NT2/D1 (cell line): ENCODE results near the gene DALRD3.

Experiments
- DNase-seq: peaks from one replicate; pipeline ENCODE4 v3.0.0-alpha.2; 2011; ENCODE audit warnings: low read depth, low spot score
- H3K27me3 ChIP-seq: 2 replicates; pipeline ENCODE4 v1.6.0; 2011; ENCODE audit warnings: mild to moderate bottlenecking; ENCODE audit not compliant: insufficient read length, insufficient read depth
- H3K36me3 ChIP-seq: 2 replicates; pipeline ENCODE4 v1.6.1; 2011; ENCODE audit warnings: mild to moderate bottlenecking, low read length, mixed read lengths; ENCODE audit not compliant: insufficient read depth, insufficient read length
- H3K4me1 ChIP-seq: 2 replicates; pipeline ENCODE4 v1.5.1; 2011; ENCODE audit not compliant: insufficient read depth, insufficient read length
- H3K4me3 ChIP-seq: 2 replicates; pipeline ENCODE4 v1.5.1; 2011; ENCODE audit warnings: low read depth; ENCODE audit not compliant: insufficient read length
- H3K9ac ChIP-seq: 2 replicates; pipeline ENCODE4 v1.6.0; 2011; ENCODE audit warnings: low read depth; ENCODE audit not compliant: insufficient read length
- H3K9me3 ChIP-seq: 2 replicates; pipeline ENCODE4 v1.5.1; 2011; ENCODE audit warnings: mild to moderate bottlenecking, low read length; ENCODE audit not compliant: insufficient read depth
- SUZ12 ChIP-seq: IDR thresholded peaks from 2 replicates; pipeline ENCODE4 v1.6.1; 2011; ENCODE audit not compliant: insufficient read length, insufficient read depth; ENCODE audit errors: extremely low read depth
- YY1 ChIP-seq: IDR thresholded peaks from 2 replicates; pipeline ENCODE4 v1.6.1; 2011; ENCODE audit not compliant: insufficient read length, insufficient read depth
- ZNF274 ChIP-seq: IDR thresholded peaks from 2 replicates; pipeline ENCODE4 v1.6.1; 2011; ENCODE audit warnings: mild to moderate bottlenecking, low read depth, low read length

The DALRD3 gene

GRCh38 chr3:48966876-48967361 is 51.5 kb downstream of the DALRD3 start:
- no peaks in the 10 kb centered on the region for H3K9me3 ChIP-seq
- no peaks in the 10 kb centered on the region for H3K27me3 ChIP-seq
- no peak for TF ChIP-seq SUZ12
- TF ChIP-seq YY1: no peak
- TF ChIP-seq ZNF274: no peak
- peaks cover 3% of the 10 kb centered on the region for H3K4me1 ChIP-seq
- no peak for DNase-seq
- H3K36me3 ChIP-seq: peaks cover 83% of the 10 kb centered on the region
- H3K9ac ChIP-seq: no peak overlapping the region
- no peak overlapping the region for H3K4me3 ChIP-seq

- H3K36me3 ChIP-seq: peaks cover 83% of the 10 kb centered on the region
- DNase-seq: no peak
- no peak for TF ChIP-seq ZNF274
- no peak for TF ChIP-seq YY1
- TF ChIP-seq SUZ12: no peak
- H3K27me3 ChIP-seq: no peaks in the 10 kb centered on the region
- H3K4me3 ChIP-seq: no peak overlapping the region
- peaks cover 3% of the 10 kb centered on the region for H3K4me1 ChIP-seq
- no peak overlapping the region for H3K9ac ChIP-seq
- H3K9me3 ChIP-seq: no peaks in the 10 kb centered on the region
Observed at GRCh38 chr3:48966367-48966766, 52.0 kb downstream of the DALRD3 start.
